ENCODE measurements around the gene FUT7. TPM values are rescaled to one million over a fixed set of nuclear protein-coding genes. Genes with fewer than 3 reads are reported as not detected.
"Not testable (repeated sequence)": the region's sequence is repeated elsewhere in the genome, so short reads cannot be mapped to it uniquely, and the experiment has no call there.

FUT7 gene
- total RNA-seq, 1 experiment from 2014 or later: not detected

DNA sequence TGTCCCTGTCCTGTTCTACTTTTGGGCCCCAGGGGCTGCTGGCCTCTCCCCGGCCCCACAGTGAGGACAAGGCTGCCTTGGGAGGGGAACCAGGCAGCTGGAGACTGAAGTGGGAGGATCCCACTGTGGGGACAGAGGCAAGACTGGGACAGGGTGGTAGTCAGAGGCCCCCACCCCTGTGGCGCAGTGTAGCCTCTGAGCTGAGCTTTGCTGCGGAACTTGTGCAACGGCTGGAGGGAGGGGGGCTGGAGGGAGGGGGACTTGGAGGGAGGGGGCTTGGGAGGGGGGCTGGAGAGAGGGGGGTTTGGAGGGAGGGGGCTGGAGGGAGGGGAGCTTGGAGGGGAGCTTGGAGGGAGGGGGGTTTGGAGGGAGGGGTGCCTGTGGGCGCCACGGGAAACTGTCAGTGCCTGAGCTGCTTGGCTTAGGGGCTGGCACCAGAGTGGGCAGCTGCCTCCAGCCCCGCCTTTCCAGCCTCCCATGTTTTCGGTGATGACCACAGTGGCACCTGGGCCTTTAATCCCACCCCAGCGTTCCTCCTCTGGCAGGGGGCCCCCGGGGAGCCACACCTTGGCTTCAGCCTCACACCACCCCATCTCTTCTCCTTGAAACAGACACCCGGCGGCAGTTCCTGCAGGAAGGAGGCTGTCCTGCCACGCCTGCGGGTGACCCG, 2.3 kb upstream of the FUT7 start:
- Mint-ChIP-seq H3K4me1 (peaks cover 0 to 4% of the 10 kb centered on the region in 2 experiments; a peak in 2 of 4 replicates), H3K36me3 (ENCODE audit: insufficient read depth in 1 of 3, low read depth in 3 of 3) (peaks cover 0 to 12% (median 5%) of the 10 kb centered on the region in 3 experiments; a peak in 5 of 7 replicates), H3K9me3 (no peaks in the 10 kb centered on the region), H3K4me3 (no peak overlapping the region), H3K27me3 (ENCODE audit: low read depth) (peaks cover 24% of the 10 kb centered on the region), H3K27ac (no peak overlapping the region)
- H3K9ac ChIP-seq (ENCODE audit: extremely low read depth, insufficient read length, low read length): no peak overlapping the region
- no peak overlapping the region for H3K4ac ChIP-seq (ENCODE audit: low read depth, low read length)
- H3T11ph ChIP-seq (ENCODE audit: low read length): no peak overlapping the region
- H2BK120ac ChIP-seq (ENCODE audit: low read depth, low read length, poor library complexity, severe bottlenecking): no peak overlapping the region
- H3K79me1 ChIP-seq (ENCODE audit: insufficient read depth, low read depth, low read length, poor library complexity, severe bottlenecking): no peaks in the 10 kb centered on the region
- H3K27ac ChIP-seq (ENCODE audit: insufficient read length, low read depth, low read length): no peak overlapping the region
- H2AFZ ChIP-seq (ENCODE audit: low read length): no peak overlapping the region
- H3K9me3 ChIP-seq (ENCODE audit: control insufficient read depth, low read depth, low read length): no peaks in the 10 kb centered on the region
- H4K91ac ChIP-seq (ENCODE audit: insufficient read length, low read depth, low read length): no peak overlapping the region
- H2BK5ac ChIP-seq (ENCODE audit: insufficient read length, low read length): no peak overlapping the region
- no peak overlapping the region for H2BK20ac ChIP-seq (ENCODE audit: low read depth, low read length, poor library complexity, severe bottlenecking)
- TF ChIP-seq, protein P1, sequence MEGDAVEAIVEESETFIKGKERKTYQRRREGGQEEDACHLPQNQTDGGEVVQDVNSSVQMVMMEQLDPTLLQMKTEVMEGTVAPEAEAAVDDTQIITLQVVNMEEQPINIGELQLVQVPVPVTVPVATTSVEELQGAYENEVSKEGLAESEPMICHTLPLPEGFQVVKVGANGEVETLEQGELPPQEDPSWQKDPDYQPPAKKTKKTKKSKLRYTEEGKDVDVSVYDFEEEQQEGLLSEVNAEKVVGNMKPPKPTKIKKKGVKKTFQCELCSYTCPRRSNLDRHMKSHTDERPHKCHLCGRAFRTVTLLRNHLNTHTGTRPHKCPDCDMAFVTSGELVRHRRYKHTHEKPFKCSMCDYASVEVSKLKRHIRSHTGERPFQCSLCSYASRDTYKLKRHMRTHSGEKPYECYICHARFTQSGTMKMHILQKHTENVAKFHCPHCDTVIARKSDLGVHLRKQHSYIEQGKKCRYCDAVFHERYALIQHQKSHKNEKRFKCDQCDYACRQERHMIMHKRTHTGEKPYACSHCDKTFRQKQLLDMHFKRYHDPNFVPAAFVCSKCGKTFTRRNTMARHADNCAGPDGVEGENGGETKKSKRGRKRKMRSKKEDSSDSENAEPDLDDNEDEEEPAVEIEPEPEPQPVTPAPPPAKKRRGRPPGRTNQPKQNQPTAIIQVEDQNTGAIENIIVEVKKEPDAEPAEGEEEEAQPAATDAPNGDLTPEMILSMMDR (conservative IDR thresholded peaks at IDR 0.05): no peak
- no CpG with 5 or more reads among the region's 15 CpGs for WGBS (ENCODE audit: extremely low coverage, insufficient read length, low lambda C conversion rate)
- H3K4me1 ChIP-seq (ENCODE audit: insufficient read depth, low read length): no peaks in the 10 kb centered on the region
- DNase-seq: no peak
- no peak overlapping the region for H4K5ac ChIP-seq (ENCODE audit: insufficient read length, low read depth, low read length)
- no peak overlapping the region for H3K23ac ChIP-seq (ENCODE audit: insufficient read length, low read depth, low read length)
- H2BK15ac ChIP-seq (ENCODE audit: low read depth, low read length): no peak overlapping the region
- H2BK12ac ChIP-seq (ENCODE audit: insufficient read length, low read depth, low read length): no peak overlapping the region
- H3K14ac ChIP-seq (ENCODE audit: insufficient read depth, low read length): no peak overlapping the region
- no peaks in the 10 kb centered on the region for H3K27me3 ChIP-seq (ENCODE audit: insufficient read depth, low read length)
- H4K20me1 ChIP-seq (ENCODE audit: control insufficient read depth, insufficient read depth, insufficient read length): peaks cover 2% of the 10 kb centered on the region
- H4K8ac ChIP-seq (replicated peaks; ENCODE audit: insufficient read length, low read depth, low read length): no peak overlapping the region
- H3K23me2 ChIP-seq (ENCODE audit: insufficient read length, low read depth, low read length, poor library complexity, severe bottlenecking): no peaks in the 10 kb centered on the region
- H3K18ac ChIP-seq (ENCODE audit: insufficient read length, low read depth, low read length): no peak overlapping the region
- H2AK5ac ChIP-seq (ENCODE audit: insufficient read length, low read length): no peak overlapping the region
- no peak overlapping the region for H3K4me2 ChIP-seq (ENCODE audit: insufficient read depth, insufficient read length, low read length)
- H3K56ac ChIP-seq (ENCODE audit: insufficient read length, low read depth, low read length): no peak overlapping the region
- no peaks in the 10 kb centered on the region for H3K79me2 ChIP-seq (ENCODE audit: insufficient read depth, low read length)

DNA sequence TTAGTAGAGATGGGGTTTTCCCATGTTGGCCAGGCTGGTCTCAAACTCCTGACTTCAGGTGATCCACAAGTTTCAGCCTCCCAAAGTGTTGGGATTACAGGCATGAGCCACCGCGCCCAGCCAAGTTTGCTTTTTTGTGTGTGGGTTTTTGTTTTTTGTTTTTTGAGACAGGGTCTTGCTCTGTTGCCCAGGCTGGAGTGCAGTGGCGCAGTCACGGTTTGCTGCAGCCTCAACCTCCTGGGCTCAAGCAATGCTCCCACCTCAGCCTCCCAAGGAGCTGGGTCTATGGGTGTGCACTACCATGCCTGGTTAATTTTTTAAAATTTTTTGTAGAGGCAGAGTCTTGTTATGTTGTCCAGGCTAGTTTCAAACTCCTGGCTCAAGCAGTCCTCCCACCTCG, 1.6 kb upstream of the FUT7 start:
- H3K27ac Mint-ChIP-seq; H2BK5ac ChIP-seq (ENCODE audit: insufficient read length, low read length); H2BK12ac ChIP-seq (ENCODE audit: insufficient read length, low read depth, low read length); H3K14ac ChIP-seq (ENCODE audit: insufficient read depth, low read length); H3K4ac ChIP-seq (ENCODE audit: low read depth, low read length); H3K4me2 ChIP-seq (ENCODE audit: insufficient read depth, insufficient read length, low read length); H3K4me1 Mint-ChIP-seq; H4K20me1 ChIP-seq (ENCODE audit: control insufficient read depth, insufficient read depth, insufficient read length); H3K4me1 ChIP-seq (ENCODE audit: insufficient read depth, low read length); H3K9me3 Mint-ChIP-seq; H3K23me2 ChIP-seq (ENCODE audit: insufficient read length, low read depth, low read length, poor library complexity, severe bottlenecking); DNase-seq; H3K18ac ChIP-seq (ENCODE audit: insufficient read length, low read depth, low read length); H2BK20ac ChIP-seq (ENCODE audit: low read depth, low read length, poor library complexity, severe bottlenecking); H3K4me3 Mint-ChIP-seq; H3T11ph ChIP-seq (ENCODE audit: low read length); H3K27me3 ChIP-seq (ENCODE audit: insufficient read depth, low read length); H2BK15ac ChIP-seq (ENCODE audit: low read depth, low read length); H3K36me3 Mint-ChIP-seq (ENCODE audit: insufficient read depth in 1 of 3, low read depth in 3 of 3); H3K56ac ChIP-seq (ENCODE audit: insufficient read length, low read depth, low read length); H3K23ac ChIP-seq (ENCODE audit: insufficient read length, low read depth, low read length); H4K5ac ChIP-seq (ENCODE audit: insufficient read length, low read depth, low read length); H3K9me3 ChIP-seq (ENCODE audit: control insufficient read depth, low read depth, low read length); H2AFZ ChIP-seq (ENCODE audit: low read length); H4K8ac ChIP-seq (replicated peaks; ENCODE audit: insufficient read length, low read depth, low read length); H3K79me1 ChIP-seq (ENCODE audit: insufficient read depth, low read depth, low read length, poor library complexity, severe bottlenecking); H3K9ac ChIP-seq (ENCODE audit: extremely low read depth, insufficient read length, low read length); H4K91ac ChIP-seq (ENCODE audit: insufficient read length, low read depth, low read length); H3K79me2 ChIP-seq (ENCODE audit: insufficient read depth, low read length); H2AK5ac ChIP-seq (ENCODE audit: insufficient read length, low read length); H2BK120ac ChIP-seq (ENCODE audit: low read depth, low read length, poor library complexity, severe bottlenecking); H3K27ac ChIP-seq (ENCODE audit: insufficient read length, low read depth, low read length): not testable (repeated sequence)
- WGBS (ENCODE audit: extremely low coverage, insufficient read length, low lambda C conversion rate): no CpG with 5 or more reads among the region's 5 CpGs
- peaks cover 30% of the 10 kb centered on the region for H3K27me3 Mint-ChIP-seq (ENCODE audit: low read depth)

All from H9 (cell line).